GM12878 (cell line): ENCODE data around the gene PLA2G6. TPM values are rescaled to one million over a fixed set of nuclear protein-coding genes. Genes with fewer than 3 reads are reported as not detected.

Experiments
- ATAC-seq: fragments of 200-7000 bp; cut with Tn5 transposase; 3 replicates; pipeline ENCODE4 v1.9.1; 2020; ENCODE audit warnings: mild to moderate bottlenecking, moderate library complexity
- BruUV-seq: library from RNA; stranded (reverse); fragments of 400-500 nt; replicated peaks from 2 replicates; lab custom pipeline; 2021; lab: Mats Ljungman, UMichigan
- CTCF ChIA-PET: fragments of 300-600 bp; sonication (Branson Sonifier 250); formaldehyde crosslinking; extraction: SDS; loops from one replicate; lab custom pipeline; 2021; ENCODE audit warnings: inconsistent platforms; lab: Yijun Ruan, JAX
- POLR2A ChIA-PET: fragments of 350-600 bp; formaldehyde crosslinking; extraction: SDS; loops from one replicate; lab custom pipeline; 2021; ENCODE audit warnings: inconsistent platforms; lab: Charles Lee
- RAD21 ChIA-PET: fragments of 300-600 bp; sonication (Branson Sonifier 250); formaldehyde crosslinking; loops from one replicate; lab custom pipeline; 2023; ENCODE audit warnings: antibody characterized with exemption; ENCODE audit not compliant: unreplicated experiment; lab: Charles Lee
- SMC1A ChIA-PET: fragments of 300-600 bp; sonication (Branson Sonifier 250); formaldehyde crosslinking; loops from one replicate; lab custom pipeline; 2023; ENCODE audit not compliant: unreplicated experiment, uncharacterized antibody; lab: Charles Lee
- DNase-seq: peaks from one replicate; pipeline ENCODE4 v3.0.0-alpha.2; 2011; ENCODE audit warnings: low read depth, low spot score
- FAIRE-seq: peaks from 3 replicates; lab custom pipeline; 2011; peaks lifted over from hg19 to GRCh38; lab: Jason Lieb, UNC
- H2AFZ ChIP-seq: 2 replicates; pipeline ENCODE4 v1.6.0; 2011; ENCODE audit warnings: low read depth, low read length, control low read depth; ENCODE audit not compliant: control insufficient read depth
- H3K27ac ChIP-seq: 2 replicates; pipeline ENCODE4 v1.5.1; 2011; ENCODE audit warnings: control low read depth; ENCODE audit not compliant: control insufficient read depth, insufficient read depth
- H3K27me3 ChIP-seq, 2 experiments: replicated peaks in 1 of 2; 2 replicates each; pipeline versions ENCODE4 v1.6.0 to v1.6.1; 2011; ENCODE audit warnings: low read length in 1 of 2; ENCODE audit not compliant: control insufficient read depth in 2 of 2, insufficient read depth in 2 of 2
- H3K36me3 ChIP-seq, 2 experiments: 2 replicates each; pipeline ENCODE4 v1.5.1; 2011; ENCODE audit warnings: low read length in 1 of 2; ENCODE audit not compliant: control insufficient read depth in 2 of 2, insufficient read depth in 2 of 2
- H3K4me1 ChIP-seq: 2 replicates; pipeline ENCODE4 v1.6.1; 2011; ENCODE audit warnings: mild to moderate bottlenecking, low read length, moderate library complexity, mixed read lengths; ENCODE audit not compliant: control insufficient read depth, insufficient read depth
- H3K4me2 ChIP-seq: 2 replicates; pipeline ENCODE4 v1.6.0; 2011; ENCODE audit warnings: control low read depth; ENCODE audit not compliant: control insufficient read depth, insufficient read depth
- H3K4me3 ChIP-seq: fragments of 200-600 bp; sonication (generic); 2 replicates; pipeline ENCODE4 v1.5.1; 2016
- H3K79me2 ChIP-seq: 2 replicates; pipeline ENCODE4 v1.6.0; 2011; ENCODE audit warnings: low read length; ENCODE audit not compliant: control insufficient read depth, insufficient read depth
- H3K9ac ChIP-seq: 2 replicates; pipeline ENCODE4 v1.8.0; 2011; ENCODE audit warnings: low read length, control low read depth, mixed read lengths; ENCODE audit not compliant: control insufficient read depth, insufficient read depth
- H3K9me3 ChIP-seq: replicated peaks from 3 replicates; pipeline ENCODE4 v1.5.1; 2011; ENCODE audit warnings: mild to moderate bottlenecking, low read length; ENCODE audit not compliant: control insufficient read depth, insufficient read depth
- H4K20me1 ChIP-seq: 2 replicates; pipeline ENCODE4 v1.6.0; 2011; ENCODE audit not compliant: control insufficient read depth, insufficient read depth
- CREM ChIP-seq: IDR thresholded peaks from 2 replicates; pipeline ENCODE4 v1.6.1; 2014; ENCODE audit warnings: antibody characterized with exemption, low read depth
- EED ChIP-seq: sonication (generic); IDR thresholded peaks from 2 replicates; pipeline ENCODE4 v1.6.1; 2016; ENCODE audit warnings: antibody characterized with exemption, low read depth
- GABPA ChIP-seq: IDR thresholded peaks from 2 replicates; pipeline ENCODE4 v1.6.1; 2014; ENCODE audit warnings: antibody characterized with exemption, low read depth, mild to moderate bottlenecking, inconsistent platforms
- LARP7 ChIP-seq: fragments of 450-650 bp; IDR thresholded peaks from 2 replicates; pipeline ENCODE4 v1.6.1; 2017; ENCODE audit warnings: mild to moderate bottlenecking
- MTA3 ChIP-seq: IDR thresholded peaks from 2 replicates; pipeline ENCODE4 v1.6.1; 2012; ENCODE audit warnings: low read length, inconsistent platforms, borderline replicate concordance
- MYC ChIP-seq: IDR thresholded peaks from 2 replicates; pipeline ENCODE4 v1.6.1; 2011; ENCODE audit warnings: mild to moderate bottlenecking, low read length, moderate library complexity, inconsistent platforms; ENCODE audit not compliant: insufficient read depth, insufficient replicate concordance, insufficient read length, severe bottlenecking
- POLR2AphosphoS5 ChIP-seq: IDR thresholded peaks from 2 replicates; pipeline ENCODE4 v1.6.1; 2011; ENCODE audit warnings: mild to moderate bottlenecking, low read length, inconsistent platforms
- RBBP5 ChIP-seq: fragments of 200-600 bp; sonication (generic); conservative IDR thresholded peaks from 2 replicates; pipeline ENCODE4 v1.6.1; 2016
- RFX5 ChIP-seq: IDR thresholded peaks from 2 replicates; pipeline ENCODE4 v1.6.1; 2011; ENCODE audit warnings: low read depth, low read length, improper control_type of control experiment
- SIN3A ChIP-seq: IDR thresholded peaks from 2 replicates; pipeline ENCODE4 v1.6.1; 2012; ENCODE audit warnings: low read depth, low read length, improper control_type of control experiment
- SMAD5 ChIP-seq: IDR thresholded peaks from 2 replicates; pipeline ENCODE4 v1.6.1; 2016; ENCODE audit warnings: antibody characterized with exemption, low read depth
- SMARCA5 ChIP-seq: fragments of 450-650 bp; IDR thresholded peaks from 2 replicates; pipeline ENCODE4 v1.6.1; 2017; ENCODE audit warnings: mild to moderate bottlenecking
- SUZ12 ChIP-seq: fragments of 200-600 bp; sonication (generic); IDR thresholded peaks from one replicate; pipeline ENCODE4 v1.6.1; 2018; ENCODE audit warnings: antibody characterized with exemption, mild to moderate bottlenecking; ENCODE audit not compliant: unreplicated experiment
- ZBED1 ChIP-seq: IDR thresholded peaks from 2 replicates; pipeline ENCODE4 v1.6.1; 2016; ENCODE audit warnings: borderline replicate concordance
- ZNF274 ChIP-seq: IDR thresholded peaks from one replicate; pipeline ENCODE4 v1.8.0; 2011; ENCODE audit not compliant: insufficient read length, insufficient read depth
- ZNF622 ChIP-seq: fragments of 450-650 bp; IDR thresholded peaks from 2 replicates; pipeline ENCODE4 v1.6.1; 2017; ENCODE audit warnings: mild to moderate bottlenecking, inconsistent platforms
- WGBS: methylation state at CpG from one replicate; pipeline ENCODE4 v1.1.6; 2016; ENCODE audit warnings: low lambda C conversion rate; ENCODE audit not compliant: insufficient replicate concordance, insufficient coverage; ENCODE audit errors: missing lambda C conversion rate; 5-methylcytosine and 5-hydroxymethylcytosine counted together
- in situ Hi-C: fragments of 300-500 bp; cut with MboI; formaldehyde crosslinking; loops from 9 replicates; pipeline ENCODE4 v1.14.3; 2018; ENCODE audit warnings: mixed read lengths
- intact Hi-C: fragments of 100-400 bp; cut with micrococcal nuclease; formaldehyde crosslinking; loops from one replicate; pipeline ENCODE4 v1.14.2; 2022; ENCODE audit not compliant: unreplicated experiment
- polyA plus RNA-seq, 11 experiments: library from polyadenylated mRNA; depleted of rRNA in 4 of 11; unstranded in 6 of 11; stranded (reverse) in 5 of 11; fragments of >200 nt; fragmentation: Nextera tagmentation in 4 of 11; fragmentation: Illumina TruSeq in 1 of 11; extraction: Ambion mirVana in 4 of 11; extraction: Trizol in 1 of 11; gene quantifications; 1 replicate in 1 of 11; 2 replicates in 10 of 11; pipeline versions ENCODE4 v1.2.1 to v1.2.3, GENCODE V29; 2011 to 2016; ENCODE audit warnings: inconsistent platforms in 2 of 11, missing spikeins in 2 of 11, low read depth in 1 of 11
- total RNA-seq, 4 experiments: library from RNA; depleted of rRNA in 3 of 4; stranded (reverse); fragments of >200 nt in 3 of 4; fragmentation: Illumina TruSeq in 1 of 4; extraction: Trizol in 1 of 4; gene quantifications; 2 replicates each; pipeline versions ENCODE4 v1.2.1 to v1.2.3, GENCODE V29; 2013 to 2021
- TF ChIP-seq, protein P1 (sequence below): IDR thresholded peaks from 2 replicates; pipeline ENCODE4 v1.6.1; 2012; ENCODE audit warnings: low read depth, low read length, improper control_type of control experiment
- TF ChIP-seq, protein P2 (sequence below): fragments of 450-650 bp; IDR thresholded peaks from 2 replicates; pipeline ENCODE4 v1.6.1; 2014; ENCODE audit warnings: mild to moderate bottlenecking
- TF ChIP-seq, protein P3 (sequence below): fragments of 450-650 bp; IDR thresholded peaks from 2 replicates; pipeline ENCODE4 v1.6.1; 2018; ENCODE audit warnings: borderline replicate concordance, mild to moderate bottlenecking; ENCODE audit not compliant: partially characterized antibody

The PLA2G6 gene
- total and polyA plus RNA-seq, 10 of the 15 experiments (the other 5 are each of a cell fraction or from before 2014, with no cell fraction given), result 0.15 to 42.2 (median 15.8) TPM

DNA sequence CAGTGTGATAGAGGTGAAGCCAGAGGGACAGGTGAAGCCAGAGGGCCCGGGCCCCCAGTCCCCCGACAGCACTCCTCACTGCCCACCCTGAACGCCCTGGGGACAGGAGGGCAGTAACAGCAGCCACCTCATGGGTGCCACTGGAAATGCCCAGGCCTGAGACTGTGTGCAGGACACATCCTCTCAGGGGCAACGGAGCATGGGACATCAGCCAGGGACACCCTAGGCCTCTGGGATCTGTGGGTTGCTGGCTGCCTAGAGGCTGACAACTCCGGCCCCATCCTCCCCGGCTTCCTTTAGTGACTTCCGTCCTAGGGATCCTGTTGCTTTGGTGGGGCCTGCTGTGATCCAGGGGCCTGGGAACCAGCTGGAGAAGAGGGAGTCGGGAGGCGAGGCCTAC, 53.8 kb downstream of the PLA2G6 start:
- ChIA-PET RAD21 (no interaction called here), SMC1A (interaction anchor here (1.5 kb wide), 1 partner anchor 60 kb away, joined by 3 read pairs; no protein-coding TSS in a partner anchor), POLR2A (no interaction called here), CTCF (no interaction called here)
- H3K27me3 ChIP-seq, result no peaks in the 10 kb centered on the region
- no peaks in the 10 kb centered on the region for H3K9me3 ChIP-seq
- no peaks in the 10 kb centered on the region for H3K4me1 ChIP-seq
- H3K9ac ChIP-seq, result no peak overlapping the region
- H3K36me3 ChIP-seq, result peaks cover 3 to 4% of the 10 kb centered on the region in 2 experiments; a peak in 3 of 4 replicates
- no peaks in the 10 kb centered on the region for H3K79me2 ChIP-seq
- intact Hi-C loops (no loop called here), in situ Hi-C loops (no loop called here)
- no peak overlapping the region for H3K27ac ChIP-seq
- no peak overlapping the region for H2AFZ ChIP-seq
- FAIRE-seq (no peak), DNase-seq (no peak), ATAC-seq (no peak)
- BruUV-seq, result no TSS peak
- no peaks in the 10 kb centered on the region for H4K20me1 ChIP-seq
- H3K4me2 ChIP-seq, result no peak overlapping the region
- H3K4me3 ChIP-seq, result no peak overlapping the region
- no peak for TF ChIP-seq SIN3A
- no peak for TF ChIP-seq SMAD5
- no peak for TF ChIP-seq POLR2AphosphoS5
- TF ChIP-seq EED, result no peak
- TF ChIP-seq, protein P1, sequence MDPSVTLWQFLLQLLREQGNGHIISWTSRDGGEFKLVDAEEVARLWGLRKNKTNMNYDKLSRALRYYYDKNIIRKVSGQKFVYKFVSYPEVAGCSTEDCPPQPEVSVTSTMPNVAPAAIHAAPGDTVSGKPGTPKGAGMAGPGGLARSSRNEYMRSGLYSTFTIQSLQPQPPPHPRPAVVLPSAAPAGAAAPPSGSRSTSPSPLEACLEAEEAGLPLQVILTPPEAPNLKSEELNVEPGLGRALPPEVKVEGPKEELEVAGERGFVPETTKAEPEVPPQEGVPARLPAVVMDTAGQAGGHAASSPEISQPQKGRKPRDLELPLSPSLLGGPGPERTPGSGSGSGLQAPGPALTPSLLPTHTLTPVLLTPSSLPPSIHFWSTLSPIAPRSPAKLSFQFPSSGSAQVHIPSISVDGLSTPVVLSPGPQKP, result no peak
- no peak for TF ChIP-seq CREM
- TF ChIP-seq, protein P2, sequence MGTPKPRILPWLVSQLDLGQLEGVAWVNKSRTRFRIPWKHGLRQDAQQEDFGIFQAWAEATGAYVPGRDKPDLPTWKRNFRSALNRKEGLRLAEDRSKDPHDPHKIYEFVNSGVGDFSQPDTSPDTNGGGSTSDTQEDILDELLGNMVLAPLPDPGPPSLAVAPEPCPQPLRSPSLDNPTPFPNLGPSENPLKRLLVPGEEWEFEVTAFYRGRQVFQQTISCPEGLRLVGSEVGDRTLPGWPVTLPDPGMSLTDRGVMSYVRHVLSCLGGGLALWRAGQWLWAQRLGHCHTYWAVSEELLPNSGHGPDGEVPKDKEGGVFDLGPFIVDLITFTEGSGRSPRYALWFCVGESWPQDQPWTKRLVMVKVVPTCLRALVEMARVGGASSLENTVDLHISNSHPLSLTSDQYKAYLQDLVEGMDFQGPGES, result no peak
- no peak for TF ChIP-seq ZNF274
- TF ChIP-seq MTA3, result no peak
- TF ChIP-seq RFX5, result no peak
- TF ChIP-seq, protein P3, sequence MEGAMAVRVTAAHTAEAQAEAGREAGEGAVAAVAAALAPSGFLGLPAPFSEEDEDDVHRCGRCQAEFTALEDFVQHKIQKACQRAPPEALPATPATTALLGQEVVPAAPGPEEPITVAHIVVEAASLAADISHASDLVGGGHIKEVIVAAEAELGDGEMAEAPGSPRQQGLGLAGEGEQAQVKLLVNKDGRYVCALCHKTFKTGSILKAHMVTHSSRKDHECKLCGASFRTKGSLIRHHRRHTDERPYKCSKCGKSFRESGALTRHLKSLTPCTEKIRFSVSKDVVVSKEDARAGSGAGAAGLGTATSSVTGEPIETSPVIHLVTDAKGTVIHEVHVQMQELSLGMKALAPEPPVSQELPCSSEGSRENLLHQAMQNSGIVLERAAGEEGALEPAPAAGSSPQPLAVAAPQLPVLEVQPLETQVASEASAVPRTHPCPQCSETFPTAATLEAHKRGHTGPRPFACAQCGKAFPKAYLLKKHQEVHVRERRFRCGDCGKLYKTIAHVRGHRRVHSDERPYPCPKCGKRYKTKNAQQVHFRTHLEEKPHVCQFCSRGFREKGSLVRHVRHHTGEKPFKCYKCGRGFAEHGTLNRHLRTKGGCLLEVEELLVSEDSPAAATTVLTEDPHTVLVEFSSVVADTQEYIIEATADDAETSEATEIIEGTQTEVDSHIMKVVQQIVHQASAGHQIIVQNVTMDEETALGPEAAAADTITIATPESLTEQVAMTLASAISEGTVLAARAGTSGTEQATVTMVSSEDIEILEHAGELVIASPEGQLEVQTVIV, result no peak
- TF ChIP-seq LARP7, result no peak
- no peak for TF ChIP-seq MYC
- no peak for TF ChIP-seq SMARCA5
- TF ChIP-seq GABPA, result no peak
- no peak for TF ChIP-seq ZBED1
- TF ChIP-seq SUZ12, result no peak
- TF ChIP-seq RBBP5, result no peak
- TF ChIP-seq ZNF622, result no peak
- WGBS, result 51% methylated on average over 9 of the region's 9 CpGs
